GM10248 (cell line): ENCODE results near the gene LRPAP1.

Experiments used
- CTCF ChIA-PET: fragments of 300-600 bp; sonication (Branson Sonifier 250); formaldehyde crosslinking; extraction: SDS; loops from one replicate; lab custom pipeline; 2021; ENCODE audit warnings: antibody characterized with exemption; lab: Yijun Ruan, JAX
- POLR2A ChIA-PET: fragments of 350-650 bp; sonication (Branson Sonifier 250); formaldehyde crosslinking; extraction: SDS; loops from one replicate; lab custom pipeline; 2020; ENCODE audit warnings: antibody characterized with exemption; lab: Yijun Ruan, JAX
- DNase-seq: peaks from one replicate; pipeline ENCODE4 v3.0.0; 2012; ENCODE audit errors: extremely low spot score
- TF ChIP-seq, protein P1 (sequence below): IDR thresholded peaks from 2 replicates; pipeline ENCODE4 v1.5.1; 2012; ENCODE audit warnings: mild to moderate bottlenecking, low read depth; ENCODE audit errors: extremely low read depth, missing control alignments, control extremely low read depth

The LRPAP1 gene

DNA sequence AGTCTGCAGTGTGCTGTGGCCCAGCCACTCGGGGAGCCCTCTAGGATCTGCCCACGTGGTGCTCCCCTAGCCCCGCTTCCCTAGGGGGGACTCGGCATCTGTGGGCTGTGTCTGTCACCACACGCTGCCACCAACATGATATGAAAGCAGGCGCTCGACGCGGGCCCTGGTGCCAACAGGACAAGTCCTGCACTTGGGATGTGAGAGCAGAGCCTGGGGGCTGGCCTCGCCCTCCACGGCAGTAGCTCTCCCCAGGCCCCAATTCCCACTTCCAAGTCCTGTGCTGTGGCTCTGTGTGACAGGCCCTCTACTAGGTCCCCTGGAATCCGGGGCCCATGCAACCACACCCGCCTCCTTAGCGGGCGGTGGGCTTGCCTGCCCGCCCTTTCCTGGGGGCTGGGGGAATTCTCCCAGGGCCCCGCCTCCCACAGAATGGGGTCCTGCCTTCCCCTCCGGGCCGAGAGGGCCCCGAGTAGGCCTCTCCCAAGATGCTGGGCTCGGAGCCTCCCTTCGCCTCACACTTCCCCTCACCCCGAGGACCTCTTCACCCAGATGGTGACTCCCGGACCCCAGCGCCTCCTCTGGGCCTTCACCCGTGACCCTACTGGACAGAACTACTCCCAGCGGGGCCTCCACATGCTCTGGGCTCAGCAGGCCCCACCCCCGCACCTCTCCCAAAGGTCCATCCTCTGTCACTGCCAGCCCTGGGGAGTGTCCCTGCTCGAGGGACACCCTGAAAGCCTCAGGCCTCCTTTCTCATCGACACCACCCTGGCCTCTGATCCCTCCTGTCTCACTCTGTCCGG lies 11.2 kb downstream of the LRPAP1 start:
- DNase-seq = no peak
- POLR2A ChIA-PET = no interaction called here
- TF ChIP-seq, protein P1, sequence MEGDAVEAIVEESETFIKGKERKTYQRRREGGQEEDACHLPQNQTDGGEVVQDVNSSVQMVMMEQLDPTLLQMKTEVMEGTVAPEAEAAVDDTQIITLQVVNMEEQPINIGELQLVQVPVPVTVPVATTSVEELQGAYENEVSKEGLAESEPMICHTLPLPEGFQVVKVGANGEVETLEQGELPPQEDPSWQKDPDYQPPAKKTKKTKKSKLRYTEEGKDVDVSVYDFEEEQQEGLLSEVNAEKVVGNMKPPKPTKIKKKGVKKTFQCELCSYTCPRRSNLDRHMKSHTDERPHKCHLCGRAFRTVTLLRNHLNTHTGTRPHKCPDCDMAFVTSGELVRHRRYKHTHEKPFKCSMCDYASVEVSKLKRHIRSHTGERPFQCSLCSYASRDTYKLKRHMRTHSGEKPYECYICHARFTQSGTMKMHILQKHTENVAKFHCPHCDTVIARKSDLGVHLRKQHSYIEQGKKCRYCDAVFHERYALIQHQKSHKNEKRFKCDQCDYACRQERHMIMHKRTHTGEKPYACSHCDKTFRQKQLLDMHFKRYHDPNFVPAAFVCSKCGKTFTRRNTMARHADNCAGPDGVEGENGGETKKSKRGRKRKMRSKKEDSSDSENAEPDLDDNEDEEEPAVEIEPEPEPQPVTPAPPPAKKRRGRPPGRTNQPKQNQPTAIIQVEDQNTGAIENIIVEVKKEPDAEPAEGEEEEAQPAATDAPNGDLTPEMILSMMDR = no peak
- CTCF ChIA-PET = interaction anchor here (3.4 kb wide), 1 partner anchor 41 kb away, joined by 11 read pairs; no protein-coding TSS in a partner anchor

DNA sequence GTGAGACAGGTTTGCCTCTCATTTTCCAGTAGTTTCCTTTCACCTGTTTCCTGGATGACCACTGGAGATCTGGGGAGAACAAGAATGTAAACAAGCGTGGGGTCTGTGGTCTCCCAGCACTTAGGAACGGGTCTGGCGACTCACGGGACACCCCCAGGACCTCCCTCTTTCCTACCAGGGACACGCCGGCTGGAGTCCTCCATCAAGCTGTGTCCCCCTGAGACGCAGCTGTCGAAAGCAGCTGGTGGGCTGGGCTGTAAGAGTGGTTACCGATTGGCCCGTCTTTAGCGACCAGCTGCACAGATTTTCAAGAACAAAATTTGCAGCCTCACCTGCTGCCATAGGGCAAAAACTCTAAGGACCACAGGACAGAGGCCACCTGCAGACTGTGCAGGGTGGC lies 11.9 kb downstream of the LRPAP1 start:
- POLR2A ChIA-PET = no interaction called here
- no peak for DNase-seq
- TF ChIP-seq, protein P1 = no peak

DNA sequence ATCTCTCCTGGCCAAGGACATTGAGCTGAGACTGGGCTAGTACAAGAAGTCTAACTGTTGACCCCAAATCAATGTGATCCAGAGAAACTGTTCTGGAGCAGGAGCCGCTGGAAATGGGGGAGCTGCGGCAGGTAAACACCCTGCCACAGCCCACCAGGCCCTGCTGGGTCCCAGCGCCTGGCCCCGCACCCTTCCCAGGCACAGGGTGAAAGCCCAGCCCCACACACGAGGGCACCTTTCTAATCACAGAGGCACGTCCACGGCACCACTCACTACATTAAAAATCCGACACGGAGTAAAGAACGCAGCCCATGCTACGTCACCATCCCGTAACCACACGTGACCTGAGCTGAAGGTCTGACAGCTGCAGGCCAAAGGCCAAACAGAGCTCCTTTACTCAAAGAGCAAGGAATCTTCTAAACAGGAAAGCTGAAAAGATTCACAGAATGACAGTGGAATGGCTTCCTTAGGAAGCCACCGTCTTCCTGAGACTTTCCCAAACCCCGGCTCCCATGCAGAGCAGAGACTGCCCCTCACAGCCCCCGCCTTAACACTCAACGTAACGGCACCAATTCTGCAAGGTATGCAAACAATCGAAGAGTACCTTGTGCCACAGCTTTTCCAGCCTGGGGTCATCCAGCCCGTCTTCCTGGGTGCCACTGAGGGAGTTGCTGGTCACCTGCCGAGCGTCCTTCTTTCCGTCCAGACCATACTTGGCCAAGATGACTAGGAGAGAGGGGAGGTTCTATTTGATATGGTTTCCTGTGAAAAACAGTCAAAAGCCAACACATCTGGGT lies 12.6 kb downstream of the LRPAP1 start:
- POLR2A ChIA-PET = no interaction called here
- TF ChIP-seq, protein P1 = no peak
- DNase-seq = no peak
- CTCF ChIA-PET = interaction anchor here (1.2 to 3.4 kb wide), 2 partner anchors 14 to 39 kb away, joined by 3 to 11 read pairs; no protein-coding TSS in a partner anchor

More for the DNA sequence above, 11.9 kb downstream of the LRPAP1 start:
- CTCF ChIA-PET = interaction anchor here (1.2 to 3.4 kb wide), 2 partner anchors 15 to 40 kb away, joined by 3 to 11 read pairs; no protein-coding TSS in a partner anchor

DNA sequence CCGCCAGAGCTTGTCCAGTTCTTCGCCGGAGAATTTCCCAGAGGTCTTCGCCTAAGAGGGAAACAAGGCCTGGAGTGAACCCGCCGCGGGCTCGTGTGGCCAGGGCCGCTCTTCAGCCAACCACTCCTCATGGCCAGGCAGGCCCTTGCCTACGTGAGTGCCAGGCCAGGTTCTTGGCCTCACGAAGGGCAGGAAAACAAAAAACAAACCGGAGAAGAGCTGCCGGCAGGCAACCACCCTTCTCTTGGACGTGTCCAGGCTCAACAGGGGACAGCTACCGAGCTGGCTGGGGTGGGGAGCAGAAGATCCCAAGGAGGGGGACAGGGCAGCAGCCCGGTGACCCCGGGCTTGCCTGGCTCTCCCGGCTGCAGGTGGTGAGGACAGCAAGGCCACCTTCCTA lies 13.3 kb downstream of the LRPAP1 start:
- ChIA-PET CTCF (interaction anchor here (3.4 kb wide), 1 partner anchor 38 kb away, joined by 11 read pairs; no protein-coding TSS in a partner anchor), POLR2A (no interaction called here)
- TF ChIP-seq, protein P1 = no peak
- DNase-seq = no peak

DNA sequence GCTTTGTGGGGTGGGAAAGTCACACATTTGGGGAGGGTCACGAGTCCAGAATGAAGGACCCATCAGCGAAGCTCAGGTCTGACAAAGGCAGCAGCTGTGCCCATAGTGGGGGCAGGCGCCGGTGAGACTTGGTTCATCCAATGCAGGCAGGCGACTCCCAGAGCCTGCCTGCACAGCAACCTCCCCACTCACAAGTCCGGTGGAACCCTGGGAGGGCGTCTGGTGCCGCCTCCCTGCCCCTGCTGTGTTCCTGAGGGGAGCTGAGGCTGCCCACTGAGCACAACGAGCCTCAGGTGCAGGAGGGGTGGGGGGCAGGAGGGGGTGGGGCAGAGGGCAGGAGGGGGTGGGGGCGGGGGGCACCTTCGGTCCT lies 13.7 kb downstream of the LRPAP1 start:
- DNase-seq = no peak
- ChIA-PET POLR2A (no interaction called here), CTCF (interaction anchor here (0.8 to 3.4 kb wide), 2 partner anchors 10 to 38 kb away, joined by 3 to 11 read pairs; no protein-coding TSS in a partner anchor)
- TF ChIP-seq, protein P1 = no peak
